NCI-H2196 treated with DMSO at 0.1 percent for 48 hours (cell line): Measurements from ENCODE around the gene CD79A.

Experiments used
- DNase-seq: peaks from one replicate; lab custom pipeline; 2025; ENCODE audit not compliant: unreplicated experiment; lab: John Stamatoyannopoulos, UW

The CD79A gene

GRCh38 chr19:41883463-41883820 is 6.4 kb downstream of the CD79A start:
- DNase-seq: no peak

- DNase-seq: peak; percentile 96
Measured at GRCh38 chr19:41883821-41884733, 7.0 kb downstream of the CD79A start.

GRCh38 chr19:41886761-41887710 is 10.0 kb downstream of the CD79A start:
- DNase-seq: no peak

GRCh38 chr19:41887711-41888382 is 10.8 kb downstream of the CD79A start:
- DNase-seq: peak; percentile 74

GRCh38 chr19:41888926-41889325 is 11.8 kb downstream of the CD79A start:
- no peak for DNase-seq

GRCh38 chr19:41889896-41890295 is 12.8 kb downstream of the CD79A start:
- DNase-seq: no peak

- no peak for DNase-seq
Measured at GRCh38 chr19:41890936-41891335, 13.9 kb downstream of the CD79A start.

GRCh38 chr19:41892173-41892902 is 15.3 kb downstream of the CD79A start:
- DNase-seq: no peak

GRCh38 chr19:41893899-41894298 is 16.8 kb downstream of the CD79A start:
- no peak for DNase-seq

GRCh38 chr19:41894350-41894749 is 17.3 kb downstream of the CD79A start:
- DNase-seq: no peak

GRCh38 chr19:41895745-41896580 is 18.9 kb downstream of the CD79A start:
- DNase-seq: no peak

GRCh38 chr19:41896581-41896942 is 19.5 kb downstream of the CD79A start:
- DNase-seq: no peak

GRCh38 chr19:41897181-41897580 is 20.1 kb downstream of the CD79A start:
- DNase-seq: no peak

GRCh38 chr19:41897820-41898219 is 20.7 kb downstream of the CD79A start:
- no peak for DNase-seq

GRCh38 chr19:41898235-41898634 is 21.2 kb downstream of the CD79A start:
- DNase-seq: no peak

- DNase-seq: no peak
Measured at GRCh38 chr19:41901707-41902360, 24.8 kb downstream of the CD79A start.

GRCh38 chr19:41902594-41902993 is 25.5 kb downstream of the CD79A start:
- no peak for DNase-seq

- DNase-seq: no peak
Measured at GRCh38 chr19:41903193-41903953, 26.3 kb downstream of the CD79A start.
